Effector CD8-positive, alpha-beta T cell (primary cell): Measurements from ENCODE around the gene TRDN.
"Not testable (repeated sequence)": the region's sequence is repeated elsewhere in the genome, so short reads cannot be mapped to it uniquely, and the experiment has no call there.

Source experiments
- DNase-seq: peaks from one replicate; lab custom pipeline; 2025; lab: John Stamatoyannopoulos, UW

TRDN gene

GRCh38 chr6:123629258-123629941 is 7.3 kb downstream of the TRDN start:
- DNase-seq = no peak

DNA sequence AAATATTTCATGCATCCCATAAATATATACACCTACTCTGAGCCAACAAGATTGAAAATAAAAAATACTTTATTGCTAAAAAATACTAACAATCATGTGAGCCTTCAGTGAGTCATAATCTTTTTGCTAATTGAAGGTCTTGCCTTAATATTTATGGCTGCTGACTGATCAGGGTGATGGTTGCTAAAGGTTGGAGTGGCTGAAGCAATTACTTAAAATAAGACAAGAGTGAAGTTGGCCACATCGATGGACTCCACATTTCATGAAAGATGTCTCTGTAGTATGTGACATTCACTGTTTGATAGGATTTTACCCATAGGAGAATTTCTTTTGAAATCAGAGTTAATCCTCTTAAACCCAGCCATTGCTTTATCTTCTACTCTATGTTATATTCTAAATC is 11.1 kb downstream of the TRDN start:
- DNase-seq = no peak

- no peak for DNase-seq
Observed at GRCh38 chr6:123622780-123623179, 14.0 kb downstream of the TRDN start.

- DNase-seq = no peak
Observed at GRCh38 chr6:123619156-123619555, 17.6 kb downstream of the TRDN start.

- DNase-seq = no peak
Observed at GRCh38 chr6:123616942-123617341, 19.8 kb downstream of the TRDN start.

DNA sequence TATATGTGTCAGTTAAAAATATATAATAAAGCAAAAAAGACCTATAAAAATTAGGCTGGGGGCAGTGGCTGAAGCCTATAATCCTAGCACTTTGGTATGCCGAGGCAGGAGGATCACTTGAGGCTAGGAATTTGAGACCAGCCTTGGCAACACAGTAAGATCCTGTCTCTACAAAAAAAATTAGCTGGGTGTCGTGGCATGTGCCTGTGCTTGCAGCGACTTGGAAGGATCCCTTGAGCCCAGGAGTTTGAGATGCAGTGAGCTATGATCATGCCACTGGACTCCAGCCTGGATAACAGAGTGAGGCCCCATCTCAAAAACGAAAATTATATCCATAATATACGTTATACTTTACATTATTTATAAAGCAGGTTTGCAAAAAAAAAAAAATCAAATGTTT is 20.7 kb downstream of the TRDN start:
- DNase-seq = no peak

DNA sequence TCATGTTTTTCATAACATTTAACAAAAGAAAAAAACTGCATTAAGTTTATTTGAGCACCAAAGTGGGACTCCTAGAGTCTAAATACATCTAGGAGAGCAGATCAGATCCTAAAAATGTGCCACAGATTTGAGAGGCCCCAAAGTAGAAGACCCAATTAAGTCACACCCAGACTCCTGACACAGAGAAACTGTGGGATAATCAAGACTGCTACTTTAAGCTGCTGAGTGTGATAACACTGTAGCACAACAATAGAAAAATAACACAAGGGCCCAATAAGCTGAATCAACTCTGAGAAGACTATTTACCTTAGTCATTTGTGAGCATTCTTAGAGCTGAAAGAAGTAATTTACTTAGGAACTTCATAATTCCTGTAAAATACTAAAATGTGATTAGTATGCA is 26.0 kb downstream of the TRDN start:
- no peak for DNase-seq

- DNase-seq = no peak
Observed at GRCh38 chr6:123604067-123604466, 32.7 kb downstream of the TRDN start.

GRCh38 chr6:123598011-123598410 is 38.7 kb downstream of the TRDN start:
- DNase-seq = no peak

GRCh38 chr6:123594776-123595175 is 42.0 kb downstream of the TRDN start:
- DNase-seq = no peak

GRCh38 chr6:123592426-123592825 is 44.3 kb downstream of the TRDN start:
- DNase-seq = no peak

GRCh38 chr6:123589973-123590372 is 46.8 kb downstream of the TRDN start:
- DNase-seq = no peak

- DNase-seq = no peak
Observed at GRCh38 chr6:123589317-123589716, 47.4 kb downstream of the TRDN start.

GRCh38 chr6:123588546-123588895 is 48.2 kb downstream of the TRDN start:
- no peak for DNase-seq

DNA sequence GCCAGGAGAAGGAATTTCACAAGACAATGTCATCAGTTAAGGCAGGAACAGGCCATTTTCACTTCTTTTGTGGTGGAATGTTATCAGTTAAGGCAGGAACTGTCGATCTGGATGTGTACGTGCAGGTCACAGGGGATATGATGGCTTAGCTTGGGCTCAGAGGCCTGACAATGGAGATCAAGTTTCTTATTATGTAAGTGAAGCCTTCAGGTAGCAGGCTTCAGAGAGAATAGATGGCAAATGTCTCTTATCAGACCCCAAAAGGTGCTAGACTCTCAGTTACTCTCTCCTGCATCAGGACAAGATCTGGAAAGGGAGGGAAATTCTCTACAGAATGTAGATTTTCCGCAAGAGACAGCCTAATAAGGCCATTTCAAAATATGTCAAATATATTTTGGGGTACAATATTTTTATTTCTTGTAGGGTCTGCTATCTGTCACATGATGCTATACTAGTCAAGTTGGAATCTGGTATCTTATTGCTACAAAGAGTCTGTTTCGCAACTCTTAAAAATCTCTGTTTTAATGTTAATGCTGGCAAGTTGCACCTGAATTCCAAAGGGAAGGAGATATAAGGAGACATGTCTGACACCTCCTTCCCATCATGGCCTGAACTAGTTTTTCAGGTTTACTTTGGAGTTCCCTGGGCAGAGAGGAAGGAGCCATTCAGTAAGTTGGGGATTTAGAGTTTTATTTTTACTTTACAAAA is 48.8 kb downstream of the TRDN start:
- no peak for DNase-seq

DNA sequence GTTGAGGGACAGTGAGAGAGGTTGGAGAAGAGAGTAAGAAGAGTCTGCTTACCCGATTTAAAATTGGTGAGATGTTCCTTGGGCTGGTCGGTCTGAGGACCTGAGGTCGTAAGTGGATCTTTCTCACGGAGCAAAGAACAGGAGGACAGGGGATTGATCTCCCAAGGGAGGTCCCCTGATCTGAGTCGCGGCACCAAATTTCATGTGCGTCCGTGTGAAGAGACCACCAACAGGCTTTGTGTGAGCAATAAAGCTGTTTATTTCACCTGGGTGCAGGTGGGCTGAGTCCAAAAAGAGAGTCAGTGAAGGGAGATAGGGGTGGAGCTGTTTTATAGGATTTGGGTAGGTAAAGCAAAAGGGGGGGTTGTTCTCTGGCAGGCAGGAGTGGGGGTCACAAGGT is 49.3 kb downstream of the TRDN start:
- DNase-seq = not testable (repeated sequence)

DNA sequence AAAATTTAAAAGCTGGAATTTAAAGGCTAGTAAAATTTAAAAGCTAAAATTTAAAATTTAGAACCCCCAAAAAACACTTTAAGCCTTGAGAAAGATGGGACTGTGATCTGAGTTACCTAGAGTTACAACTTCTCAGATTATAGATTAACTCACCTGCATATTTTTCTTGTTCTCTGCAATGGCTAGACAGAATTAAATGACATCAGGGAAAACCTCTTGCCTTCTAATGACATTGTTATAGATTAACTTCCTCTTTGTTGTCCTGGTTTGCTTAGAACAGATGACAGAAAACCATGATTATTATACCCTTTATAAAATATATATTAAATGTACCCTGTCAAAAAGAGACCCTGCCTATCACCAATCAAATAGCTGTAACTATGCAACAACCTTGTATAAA is 56.4 kb downstream of the TRDN start:
- no peak for DNase-seq

DNA sequence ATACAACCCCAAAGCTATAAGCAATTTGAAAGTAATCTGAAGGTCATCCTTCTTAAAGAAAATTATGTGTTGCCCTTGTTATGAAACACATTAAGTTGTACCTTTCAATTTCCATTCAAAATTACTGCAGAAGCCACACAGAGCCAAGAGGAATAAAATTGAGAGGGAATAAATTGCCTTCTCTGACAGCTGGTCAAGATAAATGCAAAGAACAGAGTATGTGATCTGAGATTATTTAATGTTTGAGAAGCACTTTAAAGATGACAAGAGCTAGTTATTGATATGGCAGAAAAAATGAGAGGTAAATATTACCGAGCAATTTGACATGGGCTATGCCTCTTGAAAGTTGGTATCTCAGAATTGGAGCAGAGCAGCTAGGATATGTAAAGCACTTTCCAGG is 61.6 kb downstream of the TRDN start:
- DNase-seq = no peak

DNA sequence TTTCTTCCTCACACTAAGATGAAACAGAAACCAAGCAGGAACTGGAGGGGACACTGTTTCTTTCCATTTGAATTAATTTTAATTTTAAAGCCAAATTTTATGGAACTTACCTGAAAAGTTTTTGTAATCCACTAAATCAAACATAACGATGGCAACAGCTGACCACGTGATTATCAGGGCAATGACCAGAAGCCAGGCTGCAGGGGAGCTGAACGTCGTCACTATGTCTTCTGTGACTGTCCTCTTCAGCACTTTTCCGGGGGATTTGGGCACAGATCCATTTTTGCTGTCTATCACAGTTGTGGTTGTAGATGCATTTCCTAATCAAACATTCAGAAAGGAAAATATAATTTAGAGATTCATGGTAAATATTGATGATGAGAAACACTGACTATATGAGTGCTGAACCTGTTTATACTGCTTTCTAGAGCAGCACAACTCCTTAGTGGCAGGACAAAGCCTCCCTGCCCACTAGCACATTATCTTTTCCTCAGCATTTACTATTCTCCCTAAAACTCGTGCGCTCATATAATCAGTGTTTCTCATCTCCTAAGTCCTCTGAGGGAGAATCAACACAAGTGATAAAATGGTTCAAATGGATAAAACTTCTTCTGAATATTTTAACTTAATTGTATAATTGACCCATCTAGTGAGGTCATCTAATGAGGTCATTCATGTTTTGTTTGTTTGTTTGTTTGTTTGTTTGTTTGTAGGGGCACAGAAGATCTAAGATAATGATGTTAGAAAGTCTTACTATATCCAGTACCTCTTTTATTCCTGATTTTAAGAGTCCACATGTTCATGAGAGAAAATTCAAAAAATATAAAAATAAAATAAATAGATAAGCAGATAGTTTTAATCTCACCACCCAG is 65.7 kb downstream of the TRDN start:
- DNase-seq = no peak

DNA sequence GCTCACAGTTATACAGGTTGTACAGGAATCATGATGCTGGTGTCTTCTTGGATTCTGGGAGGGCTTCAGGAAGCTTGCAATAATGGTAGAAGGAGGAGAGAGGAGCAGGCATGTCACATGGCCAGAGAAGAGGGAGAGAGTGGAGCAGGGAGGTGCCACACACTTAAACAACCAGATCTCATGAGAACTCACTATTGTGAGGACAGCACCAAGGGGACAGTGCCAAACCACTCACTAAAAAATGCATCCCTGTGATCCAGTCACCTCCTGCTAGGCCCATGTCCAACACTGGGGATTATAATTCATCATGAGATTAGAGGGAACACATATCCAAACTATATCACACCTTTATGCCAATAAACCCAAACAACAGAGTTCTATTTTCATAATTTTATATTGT is 67.2 kb downstream of the TRDN start:
- no peak for DNase-seq

DNA sequence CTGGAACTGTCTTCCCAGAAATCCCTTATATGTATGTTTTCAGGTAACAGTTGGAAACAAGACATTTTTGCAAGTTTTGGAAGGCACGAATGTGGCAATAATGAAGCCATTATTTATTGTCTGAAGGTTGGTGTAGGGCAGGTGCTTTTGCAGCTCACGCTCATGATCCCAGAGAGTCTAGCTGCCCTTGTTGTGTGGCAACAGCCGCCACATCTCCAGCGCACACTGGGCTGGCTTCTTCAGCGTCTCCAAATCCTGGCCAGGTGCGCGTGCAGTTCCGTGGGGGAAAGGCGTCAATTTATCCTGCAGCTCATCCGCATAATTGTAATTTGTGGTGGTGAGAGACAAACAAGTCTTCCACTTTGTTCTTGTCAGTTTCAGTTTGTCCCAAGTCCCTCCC is 71.2 kb downstream of the TRDN start:
- DNase-seq = no peak

- no peak for DNase-seq
Observed at GRCh38 chr6:123564361-123564760, 72.4 kb downstream of the TRDN start.

DNA sequence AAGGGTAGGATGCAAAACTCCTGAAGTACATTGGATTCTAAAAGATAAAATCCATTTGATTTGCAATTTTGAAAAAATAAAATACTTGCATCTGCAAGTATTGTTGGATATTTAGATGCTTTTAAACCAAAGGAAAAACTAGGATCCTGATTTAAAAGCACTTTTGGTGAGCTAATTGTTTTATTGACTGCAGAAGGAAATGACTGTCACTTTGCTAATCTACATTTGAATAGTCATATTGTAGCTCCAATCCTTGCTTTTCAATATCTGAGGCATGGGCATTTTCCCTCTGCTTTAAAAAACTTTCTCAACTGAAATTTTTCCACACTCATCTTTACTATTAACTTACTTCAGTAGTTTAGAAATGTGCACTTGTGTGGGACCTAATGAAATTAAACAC is 74.1 kb downstream of the TRDN start:
- no peak for DNase-seq
